Heart right ventricle (tissue), 16 donors: ENCODE measurements around the gene ATP13A1. TPM values are rescaled to one million over a fixed set of nuclear protein-coding genes. Genes with fewer than 3 reads are reported as not detected.
A peak's percentile ranks its signal among the peaks of the same experiment; 100 is the strongest.

Experiments
- ATAC-seq, 8 donors: fragments of 200-7000 bp; cut with Tn5 transposase; one replicate each; pipeline ENCODE4 v1.9.1; 2020; ENCODE audit warnings: mild to moderate bottlenecking in 8 of 8, moderate library complexity in 8 of 8, moderate number of reproducible peaks in 1 of 8
- DNase-seq, 2 donors: peaks; one replicate each; pipeline ENCODE4 v3.0.0-alpha.2; 2020
- H3K27ac ChIP-seq, 10 donors: fragments of 200-600 bp; sonication (generic) in 2 of 10; one replicate each; pipeline versions ENCODE4 v1.5.0 to v1.8.0; 2020 to 2022; ENCODE audit warnings: mild to moderate bottlenecking in 3 of 10
- H3K27me3 ChIP-seq, 7 donors: fragments of 200-600 bp; one replicate each; pipeline ENCODE4 v1.8.0; 2021 to 2022; ENCODE audit warnings: mild to moderate bottlenecking in 2 of 7
- H3K36me3 ChIP-seq, 9 donors: fragments of 200-600 bp; sonication (generic) in 1 of 9; one replicate each; pipeline versions ENCODE4 v1.5.0 to v1.8.0; 2020 to 2022; ENCODE audit warnings: mild to moderate bottlenecking in 2 of 9
- H3K4me1 ChIP-seq, 9 donors: fragments of 200-600 bp; sonication (generic) in 1 of 9; one replicate each; pipeline versions ENCODE4 v1.5.0 to v1.8.0; 2020 to 2022; ENCODE audit warnings: mild to moderate bottlenecking in 4 of 9
- H3K4me3 ChIP-seq, 10 donors: fragments of 200-600 bp; sonication (generic) in 2 of 10; one replicate each; pipeline versions ENCODE4 v1.5.0 to v1.8.0; 2020 to 2022; ENCODE audit warnings: mild to moderate bottlenecking in 7 of 10, moderate library complexity in 2 of 10
- H3K9me3 ChIP-seq, 11 donors: fragments of 200-600 bp in 10 of 11; sonication (generic) in 2 of 11; one replicate each; pipeline versions ENCODE4 v1.5.0 to v1.8.0; 2013 to 2022; ENCODE audit warnings: mild to moderate bottlenecking in 2 of 11, control low read depth in 1 of 11, moderate library complexity in 1 of 11
- CTCF ChIP-seq, 9 donors: fragments of 200-600 bp; sonication (generic) in 2 of 9; IDR thresholded peaks; one replicate each; pipeline versions ENCODE4 v1.5.0 to v1.8.0; 2021 to 2022; ENCODE audit warnings: antibody characterized with exemption in 9 of 9, mild to moderate bottlenecking in 5 of 9, moderate library complexity in 1 of 9
- WGBS, 2 donors: extraction: QIAGEN DNeasy Blood & Tissue Kit; methylation state at CpG; one replicate each; pipeline ENCODE4 v1.1.7; 2013; ENCODE audit warnings: inconsistent platforms in 1 of 2; 5-methylcytosine and 5-hydroxymethylcytosine counted together
- intact Hi-C, 10 donors: fragments of 100-400 bp; cut with DNase I; formaldehyde crosslinking; loops; one replicate each; pipeline versions ENCODE4 v1.11.1 to v1.14.2; 2022
- polyA plus RNA-seq, 2 donors: library from polyadenylated mRNA; stranded (reverse); fragments of 200-250 nt; gene quantifications; one replicate each; pipeline ENCODE4 v1.2.3, GENCODE V29; 2013
- total RNA-seq, 10 donors: library from RNA; stranded (reverse); fragmentation: NEBNext Ultra II Directional in 3 of 10; extraction: Animal tissue kit (Norgen Biotek cat#: 25700) in 3 of 10; gene quantifications; one replicate each; pipeline versions ENCODE4 v1.2.1 to v1.2.4, GENCODE V29; 2021 to 2023
- donor health status: Arrhythmogenic right ventricular cardiomyopathy.
- donor health status: ischemic (EF 13 %, LVEDD 7.1; RV severe dilation, severe dysfunction).
- donor health status: healthy with polysubstance abuse.
- donor health status: DM: no; HTN: yes; CAD: no.
- donor health status: DM: no; HTN: no; CAD: no.
- donor health status: ischemic (EF 25% LVEDD 6.9; RV normal size, moderate dysfunction).
- donor health status: ischemic (EF 25% LVEDD 5.7; RV mildly dilated, moderate dysfunction).
- donor health status: healthy.
- donor health status: DM: yes; HTN: yes; CAD: no.
- donor health status: Ischemic cardiomyopathy.
- donor health status: ischemic (EF 35%, LVEDD 5.7; RV mildly dilated, moderate dysfunction).
- donor health status: nonischemic (EF 11% LVEDD 7.7; RV severe dilation, severe dysfunction).
- donor health status: DM: yes; HTN: yes; CAD: no.
- donor health status: PGD.
- donor health status: ischemic (EF 29% LVEDD 5.4; RV normal size, mild dysfunction).
- donor health status: nonischemic (EF 23%, LVEDD 6.1; RV moderate dilation, normal function).

Gene ATP13A1
- total and polyA plus RNA-seq, 12 donors, result 12.3 to 34.5 (median 18.8) TPM

GRCh38 chr19:19650331-19650730 is 13.1 kb downstream of the ATP13A1 start:
- 89 to 90% methylated on average over 9 of the region's 9 CpGs for WGBS, 2 donors
- Histone ChIP-seq H3K36me3 (peaks cover 7 to 100% (median 75%) of the 10 kb centered on the region in 9 donors), H3K9me3 (no peaks in the 10 kb centered on the region), H3K4me1 (peaks cover 0 to 6% (median 0%) of the 10 kb centered on the region in 9 donors), H3K27ac (no peak overlapping the region), H3K4me3 (no peak overlapping the region), H3K27me3 (no peaks in the 10 kb centered on the region)
- DNase-seq (no peak), ATAC-seq (no peak)
- intact Hi-C loops, result no loop called here
- no peak for TF ChIP-seq CTCF (IDR thresholded peaks at IDR 0.05)

- Histone ChIP-seq H3K9me3 (no peaks in the 10 kb centered on the region), H3K4me3 (no peak overlapping the region), H3K27ac (no peak overlapping the region), H3K27me3 (no peaks in the 10 kb centered on the region), H3K36me3 (peaks cover 3 to 100% (median 75%) of the 10 kb centered on the region in 9 donors), H3K4me1 (peaks cover 0 to 6% (median 0%) of the 10 kb centered on the region in 9 donors)
- no peak for TF ChIP-seq CTCF (IDR thresholded peaks at IDR 0.05)
- DNase-seq (no peak), ATAC-seq (peak in 1 of 8 donors; percentile 4)
- WGBS, 2 donors, result 93 to 95% methylated on average over 22 of the region's 22 CpGs
- intact Hi-C loops, result no loop called here
These were observed 13.9 kb downstream of the ATP13A1 start for GRCh38 chr19:19649580-19649995.

- no peak overlapping the region for H3K27ac ChIP-seq
- no peak overlapping the region for H3K4me3 ChIP-seq
- H3K4me1 ChIP-seq, result peaks cover 0 to 9% (median 0%) of the 10 kb centered on the region in 9 donors
- DNase-seq (no peak), ATAC-seq (no peak)
- H3K36me3 ChIP-seq, result peaks cover 3 to 100% (median 72%) of the 10 kb centered on the region in 9 donors
- intact Hi-C loops, result no loop called here
- H3K9me3 ChIP-seq, result no peaks in the 10 kb centered on the region
- WGBS, 2 donors, result 85 to 86% methylated on average over 6 of the region's 6 CpGs
- no peaks in the 10 kb centered on the region for H3K27me3 ChIP-seq
- no peak for TF ChIP-seq CTCF (IDR thresholded peaks at IDR 0.05)
These were observed 14.3 kb downstream of the ATP13A1 start for GRCh38 chr19:19649155-19649554.

GRCh38 chr19:19647037-19647835 is 16.2 kb downstream of the ATP13A1 start:
- Histone ChIP-seq H3K9me3 (no peaks in the 10 kb centered on the region), H3K27ac (no peak overlapping the region), H3K27me3 (no peaks in the 10 kb centered on the region), H3K4me1 (peaks cover 0 to 24% (median 12%) of the 10 kb centered on the region in 9 donors), H3K4me3 (no peak overlapping the region), H3K36me3 (peaks cover 0 to 82% (median 53%) of the 10 kb centered on the region in 9 donors)
- ATAC-seq, result no peak
- intact Hi-C loops, result no loop called here
- no peak for DNase-seq
- TF ChIP-seq CTCF (IDR thresholded peaks at IDR 0.05), result no peak
- 92 to 93% methylated on average over 29 of the region's 29 CpGs for WGBS, 2 donors
